HG03045 (cell line): ENCODE results near the gene KY.

Experiments
- ATAC-seq: cut with Tn5 transposase; IDR thresholded peaks from one replicate; pipeline ENCODE4 v1.9.1; 2021; ENCODE audit warnings: mild to moderate bottlenecking, moderate library complexity; ENCODE audit not compliant: unreplicated experiment

Gene KY

DNA sequence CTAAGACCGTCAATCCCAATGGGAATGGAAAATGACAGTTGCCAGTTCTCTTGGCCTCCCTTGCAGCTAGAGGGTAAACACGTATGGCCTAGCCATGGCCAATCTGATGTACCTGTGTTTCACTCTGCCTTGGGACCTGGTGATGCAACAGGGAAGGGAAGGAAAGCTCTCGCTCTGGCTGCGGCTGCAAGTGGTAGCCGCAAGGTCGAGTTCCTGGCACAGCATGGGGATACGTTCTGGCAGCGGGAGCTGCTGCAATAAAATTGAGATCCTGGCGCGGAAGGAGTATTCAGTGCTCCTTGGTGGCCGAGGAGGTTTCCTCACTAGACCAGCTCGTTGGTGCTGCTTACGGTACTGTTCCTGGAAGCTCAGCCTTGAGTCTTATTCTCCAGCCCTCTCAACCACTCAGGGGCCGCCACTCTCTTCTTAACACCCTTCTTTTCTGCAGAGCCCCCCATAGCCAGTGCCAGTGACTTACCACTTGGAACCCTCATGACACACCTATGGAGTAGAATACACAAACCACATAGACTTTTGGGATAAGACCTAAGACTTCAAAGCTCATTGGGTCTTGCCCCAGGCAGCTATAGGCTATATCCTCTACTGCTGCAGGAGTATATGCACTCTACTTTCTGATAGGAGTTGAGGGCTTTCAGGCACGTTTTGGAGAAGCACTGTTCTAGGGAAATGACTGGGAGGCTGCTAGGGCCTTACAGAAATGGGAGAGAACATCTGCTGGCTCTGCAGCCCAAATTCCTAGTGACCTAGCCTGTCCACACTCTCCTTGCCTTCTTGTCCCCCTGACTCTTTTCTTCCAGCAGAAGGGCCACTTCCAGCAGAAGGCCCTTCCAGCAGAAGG, 2.7 kb downstream of the KY start:
- ATAC-seq: no peak

GRCh38 chr3:134646086-134646485, 4.7 kb downstream of the KY start:
- no peak for ATAC-seq

DNA sequence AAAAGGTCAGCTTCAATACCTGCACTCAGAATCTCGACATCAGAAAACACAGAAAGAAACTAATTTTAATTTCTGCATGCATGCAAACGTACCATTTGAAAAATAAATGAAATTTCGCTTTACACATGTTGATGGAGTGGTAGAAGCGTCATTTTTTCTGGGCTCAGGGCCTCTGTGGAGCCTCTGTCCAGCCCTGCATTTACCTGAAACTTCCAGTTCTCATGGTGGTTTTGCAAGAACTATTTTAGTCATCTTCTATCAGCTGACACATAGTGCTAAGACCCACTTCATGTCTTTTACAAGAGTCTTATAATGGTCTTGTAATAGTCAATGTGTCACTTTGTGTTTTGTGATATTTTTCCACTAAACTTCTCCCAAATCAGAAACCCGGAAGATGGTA, 5.3 kb downstream of the KY start:
- no peak for ATAC-seq

GRCh38 chr3:134644731-134645514, 5.9 kb downstream of the KY start:
- ATAC-seq: no peak

DNA sequence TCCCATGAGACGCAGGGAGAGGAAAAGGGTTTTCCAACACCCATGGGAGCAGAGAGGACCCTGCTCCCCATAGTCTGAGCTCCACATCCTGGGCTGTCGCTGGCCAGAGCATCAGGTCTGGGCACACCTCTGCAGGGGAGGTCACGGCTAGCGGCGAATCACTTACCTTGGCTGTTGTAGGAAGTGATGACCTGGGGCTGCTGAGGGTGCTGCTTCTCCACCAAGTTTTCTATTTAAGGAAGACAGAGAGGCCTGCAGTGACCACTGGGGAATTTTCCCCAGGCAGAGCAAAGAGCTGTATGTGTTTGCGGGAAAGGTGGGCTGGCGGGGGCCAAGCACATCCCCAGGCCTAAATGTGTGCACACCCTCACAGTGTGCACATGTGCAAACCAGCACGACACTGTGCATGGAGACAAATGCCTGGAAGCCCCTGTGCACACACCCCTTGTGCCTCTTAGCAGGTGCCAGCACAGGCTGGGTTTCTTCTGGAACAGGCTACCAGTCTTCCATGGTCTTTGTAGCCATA, 7.6 kb downstream of the KY start:
- no peak for ATAC-seq

DNA sequence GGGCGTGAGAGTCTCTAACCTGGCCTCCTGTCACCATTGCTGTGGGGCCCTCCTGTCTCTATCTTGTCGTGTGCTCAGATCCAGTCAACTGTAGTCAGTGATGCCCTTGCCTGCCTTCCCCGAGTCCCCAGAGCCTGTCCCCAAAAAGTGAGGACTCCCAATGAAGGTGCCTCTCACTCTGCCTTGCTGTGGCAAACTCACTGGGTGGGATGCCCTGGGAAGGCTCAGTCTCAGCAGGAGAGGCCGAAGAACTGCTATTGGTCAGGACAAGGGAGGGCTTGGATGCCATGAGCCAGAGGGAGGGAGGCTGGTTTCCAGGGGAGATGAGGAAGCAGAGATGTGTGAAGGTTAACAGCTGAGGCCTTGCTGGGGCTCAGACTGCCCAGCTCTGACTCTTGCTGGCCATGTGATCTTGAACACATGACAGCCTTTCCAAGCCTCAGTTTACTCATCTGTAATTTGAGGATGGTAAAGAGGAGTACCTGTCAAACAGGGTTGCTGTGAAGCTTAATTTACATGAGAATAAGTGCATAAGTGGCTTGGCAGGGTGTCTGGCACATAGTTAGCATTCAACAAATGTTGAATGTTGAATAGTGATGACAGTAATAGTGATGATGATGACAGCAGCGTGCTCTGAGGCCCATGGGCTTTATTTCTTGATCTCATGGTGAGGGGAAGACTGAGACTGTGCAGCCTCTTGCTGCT, 8.2 kb downstream of the KY start:
- no peak for ATAC-seq

DNA sequence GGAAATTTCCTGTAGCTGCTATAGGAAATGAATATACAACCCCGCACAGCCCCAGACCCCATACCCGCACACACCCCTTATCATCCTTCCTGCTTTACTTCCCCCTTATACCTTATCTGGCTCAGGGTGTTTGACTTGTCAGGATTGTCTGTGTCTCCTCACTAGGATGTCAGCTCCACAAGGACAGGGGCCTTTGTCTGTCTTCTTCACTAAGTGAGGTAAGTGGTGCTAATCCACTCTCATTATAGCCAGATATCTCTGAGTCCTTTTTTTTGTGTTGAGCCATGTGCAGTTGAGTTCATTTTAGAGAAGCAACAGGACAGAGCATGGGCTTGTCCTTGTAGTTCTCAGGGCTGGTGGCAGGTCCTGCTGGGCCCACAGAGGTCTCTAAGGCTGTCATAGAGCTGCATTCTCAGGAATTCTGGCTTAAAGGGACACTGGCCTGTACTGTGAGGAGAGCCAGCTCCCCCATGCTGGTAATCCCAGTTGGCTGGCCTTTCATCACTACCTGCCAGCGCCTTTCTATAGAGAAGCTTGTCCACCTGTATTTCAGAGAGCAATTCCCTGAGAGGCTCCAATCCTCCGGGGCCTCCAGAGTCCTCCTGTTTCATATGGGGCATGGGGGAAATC, 9.0 kb downstream of the KY start:
- ATAC-seq: no peak

DNA sequence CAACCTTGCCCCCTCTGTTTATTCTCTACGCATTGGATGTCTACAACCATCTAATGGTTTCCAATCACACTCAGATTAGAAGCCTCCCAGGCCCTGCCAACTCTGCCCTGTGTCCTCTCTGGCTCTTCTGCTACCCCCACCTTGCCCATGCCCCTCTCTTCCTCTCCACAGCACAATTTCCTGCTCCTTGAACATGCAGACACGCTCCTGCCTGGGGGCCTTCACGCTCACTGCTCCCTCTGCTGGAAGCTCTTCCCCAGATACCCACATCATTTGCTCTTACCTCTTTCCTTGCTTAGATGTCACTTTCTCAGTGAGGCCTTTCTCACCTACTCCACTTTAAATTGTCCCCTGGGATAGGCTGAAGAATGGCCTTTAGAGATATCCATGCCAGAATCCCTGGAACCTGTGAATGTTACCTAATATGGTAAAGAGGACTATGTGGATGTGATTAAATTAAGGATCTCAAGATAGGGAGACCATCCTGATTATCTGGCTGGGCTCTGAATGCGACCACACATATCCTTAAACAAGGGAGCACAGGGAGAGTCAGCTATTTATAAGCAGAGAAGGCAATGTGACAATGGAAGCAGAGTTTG, 9.9 kb downstream of the KY start:
- no peak for ATAC-seq

DNA sequence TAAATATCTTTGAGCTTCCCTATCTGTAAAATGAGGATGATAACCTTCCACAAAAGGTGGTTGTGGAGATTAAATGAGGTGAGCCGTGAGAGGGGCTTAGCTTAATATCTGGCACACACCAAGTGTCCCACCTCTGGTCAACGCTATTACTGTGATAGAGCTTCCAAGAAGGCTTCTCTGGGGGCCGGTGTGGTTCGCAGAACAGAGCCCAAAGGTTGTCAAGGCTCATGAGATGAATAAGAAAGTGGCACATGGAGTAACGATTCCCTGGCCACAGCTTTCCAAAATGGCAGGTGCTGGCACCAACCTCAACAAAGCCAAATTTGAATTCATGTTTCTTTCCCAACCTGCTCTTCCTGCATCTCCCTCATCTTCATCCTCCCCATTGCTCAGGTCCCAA, 10.4 kb downstream of the KY start:
- ATAC-seq: no peak

GRCh38 chr3:134638385-134639030, 12.3 kb downstream of the KY start:
- ATAC-seq: no peak

GRCh38 chr3:134636406-134636805, 14.4 kb downstream of the KY start:
- no peak for ATAC-seq

GRCh38 chr3:134630506-134630905, 20.3 kb downstream of the KY start:
- ATAC-seq: no peak

DNA sequence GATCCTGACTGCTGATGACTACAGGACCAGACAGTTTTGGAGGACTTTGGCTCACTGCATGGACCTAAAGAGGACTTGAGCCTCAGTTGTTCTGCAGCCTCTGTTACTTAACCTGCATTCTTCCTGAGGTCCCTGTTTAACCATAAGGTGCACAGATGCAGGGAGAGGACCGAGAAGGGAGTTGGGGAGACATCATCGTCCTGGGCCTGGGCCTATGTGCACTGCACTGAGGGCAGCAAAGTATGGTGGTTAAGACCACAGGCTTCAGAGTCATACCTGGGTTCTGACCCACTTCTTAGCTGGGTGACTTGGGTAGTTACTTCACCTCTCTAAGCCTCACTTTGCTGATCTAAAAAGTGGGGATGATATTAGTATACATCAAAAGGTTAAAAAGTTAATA, 21.9 kb downstream of the KY start:
- ATAC-seq: no peak

DNA sequence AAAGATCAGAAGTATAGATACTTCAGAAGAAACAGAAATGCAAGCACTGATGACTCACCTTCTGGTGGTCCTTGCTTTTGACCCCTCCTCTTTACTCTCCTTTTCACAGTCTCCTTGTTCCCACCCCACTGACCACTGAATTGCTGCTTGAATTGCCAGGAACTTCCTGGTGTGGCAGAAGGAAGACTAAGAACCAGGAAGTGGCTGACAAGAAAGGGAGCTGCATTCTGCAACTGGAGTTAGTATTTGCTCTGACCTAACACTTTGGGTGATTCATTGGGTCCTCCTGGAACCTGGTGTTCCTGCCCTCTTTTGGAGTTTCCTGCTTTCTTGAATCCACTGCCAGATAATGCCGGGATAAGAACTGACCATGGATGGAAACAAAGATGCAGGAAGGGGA, 23.0 kb downstream of the KY start:
- no peak for ATAC-seq

- ATAC-seq: no peak
These were observed 24.7 kb downstream of the KY start for GRCh38 chr3:134625885-134626741.

GRCh38 chr3:134625462-134625861, 25.4 kb downstream of the KY start:
- ATAC-seq: no peak

DNA sequence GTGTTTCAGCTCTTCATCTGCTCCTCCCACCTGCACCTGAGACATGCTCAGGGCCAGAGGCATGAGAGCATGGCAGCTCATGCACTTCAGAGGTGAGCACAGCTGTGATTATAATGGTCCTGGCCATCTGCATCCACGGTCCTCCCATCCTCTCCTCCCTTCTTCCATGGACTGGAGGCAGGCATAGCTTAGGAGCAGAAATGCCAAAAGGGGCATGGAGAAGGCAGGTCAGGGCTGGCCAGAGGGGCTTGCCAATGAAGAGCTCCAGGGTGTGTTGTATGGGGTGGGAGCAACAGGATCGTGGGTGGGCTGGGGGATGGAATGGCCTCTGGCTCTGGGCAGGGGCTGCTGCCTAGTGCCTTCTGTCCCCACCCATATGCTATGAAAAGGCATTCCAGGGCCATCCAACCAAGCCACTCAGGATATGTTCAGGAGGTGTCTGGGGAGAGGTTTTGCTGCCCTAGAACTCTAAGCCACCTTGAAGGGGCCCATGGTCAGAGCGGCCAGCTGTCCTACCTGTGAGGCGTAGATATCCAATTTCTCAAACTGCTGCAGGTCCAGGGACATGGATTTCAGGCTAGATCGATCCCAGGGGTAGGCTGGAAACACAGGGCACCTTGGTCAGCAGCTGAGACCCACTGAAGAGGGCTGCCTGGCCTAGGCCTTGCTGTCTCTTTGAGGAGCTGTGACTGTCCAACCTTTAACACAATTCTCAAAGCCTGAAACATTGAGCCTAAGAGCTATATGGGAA, 26.1 kb downstream of the KY start:
- no peak for ATAC-seq

DNA sequence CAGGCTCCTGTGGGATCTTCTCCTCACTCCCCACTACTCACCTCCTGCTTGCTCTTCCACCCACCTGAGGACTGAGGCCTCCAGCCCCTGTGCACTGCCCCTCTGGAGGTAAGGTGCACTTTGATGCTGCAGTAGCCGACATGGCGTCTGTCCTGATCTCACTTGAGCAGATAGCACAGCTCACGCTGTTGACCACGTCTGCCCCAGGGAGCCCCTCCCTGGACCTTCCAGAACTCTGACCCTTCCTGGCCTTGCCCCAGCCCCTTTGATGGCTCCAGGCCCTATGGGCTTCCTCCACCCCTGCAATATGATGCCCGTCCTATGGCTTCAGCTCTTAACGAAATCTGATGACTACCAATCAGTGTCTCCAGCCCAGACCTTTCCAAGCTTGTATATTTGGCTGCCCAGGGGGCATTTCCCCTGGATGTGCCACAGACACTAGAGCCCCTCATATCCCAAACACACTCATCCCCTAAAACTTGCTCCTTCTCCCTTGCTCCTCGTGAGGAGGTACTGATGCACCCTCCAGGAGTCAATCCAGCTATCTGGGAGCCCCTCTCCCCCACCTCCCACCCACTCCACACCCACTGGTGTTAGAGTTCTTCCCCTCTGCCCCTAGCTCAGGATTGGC, 27.1 kb downstream of the KY start:
- no peak for ATAC-seq
